ENCODE measurements around the gene DICER1. TPM values are rescaled to one million over a fixed set of nuclear protein-coding genes. Genes with fewer than 3 reads are reported as not detected.

The DICER1 gene
- polyA plus RNA-seq, 3 donors: 26.5 to 38.4 (median 34.7) TPM

- TF ChIP-seq CTCF (IDR thresholded peaks at IDR 0.05): no peak
- Histone ChIP-seq H3K9ac (ENCODE audit: insufficient read depth, low read length, poor library complexity, severe bottlenecking) (no peak overlapping the region), H3K27ac (ENCODE audit: low read depth in 1 of 2, low read length in 2 of 2) (peak overlapping the region in 1 of 2 donors; percentile 74), H3K36me3 (replicated peaks in 1 of 2; ENCODE audit: control insufficient read depth in 1 of 2, insufficient read depth in 2 of 2, low read length in 2 of 2) (peaks cover 2 to 6% of the 10 kb centered on the region in 2 donors), H3K4me2 (replicated peaks; ENCODE audit: extremely low read depth, low read length, poor library complexity, severe bottlenecking) (peak overlapping the region; percentile 43), H4K20me1 (ENCODE audit: insufficient read depth, low read length) (no peaks in the 10 kb centered on the region), H3K79me2 (ENCODE audit: insufficient read depth, low read length) (peaks cover 9% of the 10 kb centered on the region), H2AFZ (ENCODE audit: insufficient read depth, low read depth, low read length, poor library complexity, severe bottlenecking) (peak overlapping the region; percentile 60), H3K9me3 (replicated peaks in 1 of 2; ENCODE audit: control insufficient read depth in 1 of 2, insufficient read depth in 1 of 2, low read length in 2 of 2) (peaks cover 0 to 5% of the 10 kb centered on the region in 2 donors), H3K4me1 (ENCODE audit: control insufficient read depth in 1 of 2, insufficient read depth in 2 of 2, low read length in 2 of 2) (peaks cover 40 to 57% of the 10 kb centered on the region in 2 donors), H3K4me3 (replicated peaks in 1 of 3; ENCODE audit: low read depth in 2 of 3, low read length in 3 of 3) (no peak overlapping the region), H3K27me3 (ENCODE audit: control insufficient read depth in 2 of 2, insufficient read depth in 2 of 2, low read length in 2 of 2) (no peaks in the 10 kb centered on the region)
- Mint-ChIP-seq H3K4me1 (peaks cover 51% of the 10 kb centered on the region), H3K27me3 (ENCODE audit: low read depth in 3 of 3) (peaks cover 0 to 3% (median 0%) of the 10 kb centered on the region in 3 donors), H3K4me3 (peak overlapping the region in 1 of 2 donors; percentile 67), H3K36me3 (peaks cover 64 to 71% of the 10 kb centered on the region in 2 donors), H3K9me3 (peaks cover 0 to 8% (median 7%) of the 10 kb centered on the region in 7 donors), H3K27ac (peak overlapping the region in 1 of 7 donors; percentile 92)
- DNase-seq: no peak
- 95% methylated on average over 5 of the region's 7 CpGs for WGBS (ENCODE audit: insufficient coverage)
- intact Hi-C loops (cut with micrococcal nuclease): no loop called here
Measured at GRCh38 chr14:95190857-95191256, 33.5 kb upstream of the DICER1 start.

- Mint-ChIP-seq H3K4me3 (no peak overlapping the region), H3K4me1 (peaks cover 54% of the 10 kb centered on the region), H3K36me3 (peaks cover 60 to 67% of the 10 kb centered on the region in 2 donors), H3K27me3 (ENCODE audit: low read depth in 3 of 3) (peaks cover 0 to 1% (median 0%) of the 10 kb centered on the region in 3 donors), H3K9me3 (peaks cover 0 to 9% (median 7%) of the 10 kb centered on the region in 7 donors), H3K27ac (peak overlapping the region in 2 of 7 donors; percentile 21 to 81)
- intact Hi-C loops (cut with micrococcal nuclease): no loop called here
- peaks cover 9% of the 10 kb centered on the region for H3K79me2 ChIP-seq (ENCODE audit: insufficient read depth, low read length)
- H3K36me3 ChIP-seq (replicated peaks in 1 of 2; ENCODE audit: control insufficient read depth in 1 of 2, insufficient read depth in 2 of 2, low read length in 2 of 2): peaks cover 2 to 6% of the 10 kb centered on the region in 2 donors
- TF ChIP-seq CTCF (IDR thresholded peaks at IDR 0.05): no peak
- H3K27me3 ChIP-seq (ENCODE audit: control insufficient read depth in 2 of 2, insufficient read depth in 2 of 2, low read length in 2 of 2): no peaks in the 10 kb centered on the region
- no peak overlapping the region for H3K4me3 ChIP-seq (replicated peaks in 1 of 3; ENCODE audit: low read depth in 2 of 3, low read length in 3 of 3)
- no peaks in the 10 kb centered on the region for H4K20me1 ChIP-seq (ENCODE audit: insufficient read depth, low read length)
- H3K4me2 ChIP-seq (replicated peaks; ENCODE audit: extremely low read depth, low read length, poor library complexity, severe bottlenecking): no peak overlapping the region
- peaks cover 0 to 5% of the 10 kb centered on the region in 2 donors for H3K9me3 ChIP-seq (replicated peaks in 1 of 2; ENCODE audit: control insufficient read depth in 1 of 2, insufficient read depth in 1 of 2, low read length in 2 of 2)
- peaks cover 42 to 61% of the 10 kb centered on the region in 2 donors for H3K4me1 ChIP-seq (ENCODE audit: control insufficient read depth in 1 of 2, insufficient read depth in 2 of 2, low read length in 2 of 2)
- no peak for DNase-seq
- WGBS (ENCODE audit: insufficient coverage): 80% methylated on average over 2 of the region's 4 CpGs
- H2AFZ ChIP-seq (ENCODE audit: insufficient read depth, low read depth, low read length, poor library complexity, severe bottlenecking): no peak overlapping the region
- H3K9ac ChIP-seq (ENCODE audit: insufficient read depth, low read length, poor library complexity, severe bottlenecking): no peak overlapping the region
- H3K27ac ChIP-seq (ENCODE audit: low read depth in 1 of 2, low read length in 2 of 2): no peak overlapping the region
Measured at GRCh38 chr14:95190346-95190840, 33.1 kb upstream of the DICER1 start.

Measured in CD14-positive monocyte (primary cell).